ENCODE measurements around the gene HSPB9. TPM values are rescaled to one million over a fixed set of nuclear protein-coding genes. Genes with fewer than 3 reads are reported as not detected.

HSPB9 gene
- total and polyA plus RNA-seq, 10 of the 15 experiments (the other 5 are each of a cell fraction or from before 2014, with no cell fraction given), result 0.04 to 0.40 (median 0.11) TPM; not detected in 7

- no peak; a peak in 2 of 4 replicates for TF ChIP-seq IKZF2 (IDR thresholded peaks at IDR 0.05)
- no peak for TF ChIP-seq PRDM15 (CRISPR knock-in tag; IDR thresholded peaks at IDR 0.05)
- no peak for TF ChIP-seq SMC3 (IDR thresholded peaks at IDR 0.05; ENCODE audit: borderline replicate concordance, low read length)
- TF ChIP-seq EZH2 (IDR thresholded peaks at IDR 0.05; ENCODE audit: borderline replicate concordance, control insufficient read depth, low read depth, low read length), result no peak
- no peak for TF ChIP-seq ATF2 (IDR thresholded peaks at IDR 0.05; ENCODE audit: low read length)
- TF ChIP-seq FOXM1 (IDR thresholded peaks at IDR 0.05; ENCODE audit: low read depth, low read length), result no peak
- TF ChIP-seq NFIC (IDR thresholded peaks at IDR 0.05; ENCODE audit: low read depth, low read length), result no peak
- TF ChIP-seq CHD1 (IDR thresholded peaks at IDR 0.05; ENCODE audit: low read depth, low read length), result no peak
- no peak for TF ChIP-seq ZSCAN29 (IDR thresholded peaks at IDR 0.05)
- no peak; the same call in 1 of the 2 replicates for TF ChIP-seq TBL1XR1 (IDR thresholded peaks at IDR 0.05; ENCODE audit: low read depth, low read length)
- no peak for TF ChIP-seq BCL11A (IDR thresholded peaks at IDR 0.05; ENCODE audit: low read depth, low read length)
- TF ChIP-seq SMARCA5 (IDR thresholded peaks at IDR 0.05), result no peak
- peak; percentile 68; the same call in 1 of the 2 replicates for TF ChIP-seq POLR2AphosphoS2 (IDR thresholded peaks at IDR 0.05; ENCODE audit: low read depth, low read length)
- no peak for TF ChIP-seq SUPT20H (IDR thresholded peaks at IDR 0.05; ENCODE audit: borderline replicate concordance, control insufficient read depth, low read depth, low read length)
- TF ChIP-seq WRNIP1 (IDR thresholded peaks at IDR 0.05; ENCODE audit: borderline replicate concordance, low read depth, low read length), result no peak
- peak; percentile 92 for TF ChIP-seq RAD51 (IDR thresholded peaks at IDR 0.05)
- no peak for TF ChIP-seq SUZ12 (IDR thresholded peaks at IDR 0.05; ENCODE audit: unreplicated experiment)
- TF ChIP-seq CREB1 (IDR thresholded peaks at IDR 0.05; ENCODE audit: low read depth), result 0 out of 2 replicates have a peak, but pooled peaks have one; percentile 19
- no peak for TF ChIP-seq ATF3 (IDR thresholded peaks at IDR 0.05; ENCODE audit: borderline replicate concordance, extremely low read depth, low read depth, low read length)
- no peak for TF ChIP-seq REST (IDR thresholded peaks at IDR 0.05; ENCODE audit: low read depth, low read length)
- TF ChIP-seq ETV6 (conservative IDR thresholded peaks at IDR 0.05 in 1 of 2, IDR thresholded peaks at IDR 0.05 in 1 of 2; ENCODE audit: borderline replicate concordance in 1 of 2, low read depth in 1 of 2), result no peak
- TF ChIP-seq TAF1 (IDR thresholded peaks at IDR 0.05; ENCODE audit: borderline replicate concordance, low read depth, low read length), result peak; percentile 91
These were observed 9.9 kb upstream of the HSPB9 start, which contains the start of gene DHX58 (continued) for GRCh38 chr17:42112552-42113176.
